ENCODE measurements around the gene RPL21.
"Not testable (repeated sequence)": the region's sequence is repeated elsewhere in the genome, so short reads cannot be mapped to it uniquely, and the experiment has no call there.

RPL21 gene

DNA sequence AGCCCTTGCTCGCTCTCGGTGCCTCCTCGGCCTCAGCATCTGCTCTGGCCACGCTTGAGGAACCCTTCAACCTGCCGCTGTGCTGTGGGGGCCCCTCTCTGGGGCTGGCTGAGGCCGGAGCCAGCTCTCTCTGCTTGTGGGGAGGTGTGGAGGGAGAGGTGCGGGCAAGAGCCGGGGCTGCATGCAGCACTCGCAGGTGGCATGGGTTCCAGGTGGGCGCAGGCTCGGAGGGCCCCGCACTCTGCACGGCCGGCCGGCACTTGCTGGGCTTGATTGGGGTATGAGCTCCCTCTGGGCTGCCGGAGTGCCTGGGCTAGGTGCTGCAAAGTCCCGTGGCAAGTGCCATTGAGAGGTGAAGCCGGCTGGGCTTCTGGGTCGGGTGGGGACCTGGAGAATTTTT lies 31.7 kb upstream of the RPL21 start:
- TF ChIP-seq EZH2 (IDR thresholded peaks at IDR 0.05) (no peak), FOXP2 (optimal IDR thresholded peaks at IDR 0.05; ENCODE audit: control extremely low read depth, extremely low read length, insufficient read depth) (no peak), POLR2AphosphoS5 (IDR thresholded peaks at IDR 0.05; ENCODE audit: borderline replicate concordance, low read depth, low read length) (no peak)
- Histone ChIP-seq H3K4me3 (no peak overlapping the region), H3K9ac (ENCODE audit: insufficient read length) (no peak overlapping the region), H3K27ac (no peak overlapping the region), H3K9me3 (ENCODE audit: low read depth, low read length) (no peaks in the 10 kb centered on the region), H3K36me3 (ENCODE audit: insufficient read depth, low read length) (no peaks in the 10 kb centered on the region)
- no peak for DNase-seq (ENCODE audit: low read depth, low spot score)

DNA sequence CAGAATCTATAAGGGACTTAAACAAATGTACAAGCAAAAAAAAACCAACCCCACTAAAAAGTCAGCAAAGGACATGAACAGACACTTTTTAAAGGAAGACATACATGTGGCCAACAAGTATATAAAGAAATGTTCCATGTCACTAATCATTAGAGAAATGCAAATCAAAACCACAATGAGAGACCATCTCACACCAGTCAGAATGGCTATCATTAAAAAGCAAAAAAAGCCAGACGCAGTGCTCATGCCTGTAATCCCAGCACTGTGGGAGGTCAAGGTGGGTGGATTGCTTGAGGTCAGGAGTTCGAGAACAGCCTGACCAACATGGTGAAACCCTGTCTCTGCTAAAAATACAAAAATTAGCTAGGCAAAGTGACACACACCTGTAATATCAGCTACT lies 29.3 kb upstream of the RPL21 start:
- H3K27ac ChIP-seq; H3K9me3 ChIP-seq (ENCODE audit: low read depth, low read length); H3K9ac ChIP-seq (ENCODE audit: insufficient read length); DNase-seq (ENCODE audit: low read depth, low spot score); H3K36me3 ChIP-seq (ENCODE audit: insufficient read depth, low read length); H3K4me3 ChIP-seq: not testable (repeated sequence)

DNA sequence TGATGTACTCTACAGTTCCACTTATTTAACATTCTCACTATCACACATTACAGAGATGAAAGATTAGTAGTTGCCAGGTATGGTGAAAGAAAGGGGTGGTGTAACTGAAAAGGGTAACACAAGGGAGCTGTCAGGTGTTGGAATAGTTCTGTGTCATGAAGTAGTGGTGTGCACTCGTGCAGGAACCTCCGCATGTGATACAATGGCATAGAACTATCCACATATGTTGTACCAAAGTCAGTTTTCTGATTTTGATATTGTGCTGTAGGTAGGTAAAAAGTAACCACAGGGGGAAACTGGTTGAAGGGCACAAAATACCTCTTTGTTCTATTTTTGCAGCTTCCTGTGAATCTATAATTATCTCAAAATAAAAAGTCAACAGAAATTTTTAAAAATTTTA lies 24.4 kb upstream of the RPL21 start:
- peaks cover 3% of the 10 kb centered on the region; the same call in 1 of the 2 replicates for H3K9me3 ChIP-seq (ENCODE audit: low read depth, low read length)
- no peak overlapping the region for H3K4me3 ChIP-seq
- H3K27ac ChIP-seq, result no peak overlapping the region
- TF ChIP-seq POLR2AphosphoS5 (IDR thresholded peaks at IDR 0.05; ENCODE audit: borderline replicate concordance, low read depth, low read length) (no peak), FOXP2 (optimal IDR thresholded peaks at IDR 0.05; ENCODE audit: control extremely low read depth, extremely low read length, insufficient read depth) (no peak), EZH2 (IDR thresholded peaks at IDR 0.05) (no peak)
- H3K36me3 ChIP-seq (ENCODE audit: insufficient read depth, low read length), result no peaks in the 10 kb centered on the region
- no peak overlapping the region for H3K9ac ChIP-seq (ENCODE audit: insufficient read length)
- no peak for DNase-seq (ENCODE audit: low read depth, low spot score)

DNA sequence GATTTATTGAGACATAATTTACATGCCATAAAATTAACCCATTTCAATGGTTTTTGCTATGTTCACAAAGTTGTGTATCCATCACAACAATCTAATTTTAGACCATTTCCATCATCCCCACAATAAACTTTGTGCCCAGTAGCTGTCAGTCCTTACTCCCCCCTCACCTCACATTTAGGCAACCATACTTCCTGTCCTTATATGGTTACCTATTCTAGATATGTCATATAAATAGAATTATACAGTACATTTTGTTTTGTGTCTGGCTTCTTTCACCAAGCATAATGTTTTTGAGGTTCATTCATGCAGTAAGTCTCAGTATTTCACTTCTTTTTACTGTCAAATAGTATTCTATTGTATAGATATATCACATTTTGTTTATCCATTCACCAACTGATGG lies 23.2 kb upstream of the RPL21 start:
- Histone ChIP-seq H3K9me3 (ENCODE audit: low read depth, low read length) (peaks cover 3% of the 10 kb centered on the region; the same call in 1 of the 2 replicates), H3K36me3 (ENCODE audit: insufficient read depth, low read length) (no peaks in the 10 kb centered on the region), H3K4me3 (no peak overlapping the region), H3K27ac (no peak overlapping the region), H3K9ac (ENCODE audit: insufficient read length) (no peak overlapping the region)
- no peak for TF ChIP-seq FOXP2 (optimal IDR thresholded peaks at IDR 0.05; ENCODE audit: control extremely low read depth, extremely low read length, insufficient read depth)
- TF ChIP-seq POLR2AphosphoS5 (IDR thresholded peaks at IDR 0.05; ENCODE audit: borderline replicate concordance, low read depth, low read length), result no peak
- no peak for TF ChIP-seq EZH2 (IDR thresholded peaks at IDR 0.05)
- DNase-seq (ENCODE audit: low read depth, low spot score), result no peak

DNA sequence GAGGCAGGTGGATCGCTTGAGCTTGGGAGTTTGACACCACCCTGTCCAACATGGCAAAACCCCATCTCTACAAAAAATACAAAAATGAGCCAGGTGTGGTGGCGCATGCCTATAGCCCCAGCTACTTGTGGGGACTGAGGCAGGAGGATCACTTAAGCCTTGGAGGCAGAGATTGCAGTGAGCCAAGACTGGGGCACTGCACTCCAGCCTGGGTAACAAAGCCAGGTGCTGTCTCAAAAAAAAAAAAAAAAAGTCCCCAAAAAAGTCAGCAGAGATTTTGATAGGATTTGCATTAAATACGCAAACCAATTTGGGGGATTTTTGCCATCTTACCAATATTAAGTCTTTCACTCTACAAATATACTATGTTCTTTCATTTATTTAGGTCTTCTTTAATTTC lies 21.7 kb upstream of the RPL21 start:
- Histone ChIP-seq H3K27ac (no peak overlapping the region), H3K36me3 (ENCODE audit: insufficient read depth, low read length) (no peaks in the 10 kb centered on the region), H3K4me3 (no peak overlapping the region), H3K9me3 (ENCODE audit: low read depth, low read length) (peaks cover 3% of the 10 kb centered on the region; the same call in 1 of the 2 replicates), H3K9ac (ENCODE audit: insufficient read length) (no peak overlapping the region)
- DNase-seq (ENCODE audit: low read depth, low spot score), result no peak
- TF ChIP-seq FOXP2 (optimal IDR thresholded peaks at IDR 0.05; ENCODE audit: control extremely low read depth, extremely low read length, insufficient read depth) (no peak), POLR2AphosphoS5 (IDR thresholded peaks at IDR 0.05; ENCODE audit: borderline replicate concordance, low read depth, low read length) (no peak), EZH2 (IDR thresholded peaks at IDR 0.05) (no peak)

DNA sequence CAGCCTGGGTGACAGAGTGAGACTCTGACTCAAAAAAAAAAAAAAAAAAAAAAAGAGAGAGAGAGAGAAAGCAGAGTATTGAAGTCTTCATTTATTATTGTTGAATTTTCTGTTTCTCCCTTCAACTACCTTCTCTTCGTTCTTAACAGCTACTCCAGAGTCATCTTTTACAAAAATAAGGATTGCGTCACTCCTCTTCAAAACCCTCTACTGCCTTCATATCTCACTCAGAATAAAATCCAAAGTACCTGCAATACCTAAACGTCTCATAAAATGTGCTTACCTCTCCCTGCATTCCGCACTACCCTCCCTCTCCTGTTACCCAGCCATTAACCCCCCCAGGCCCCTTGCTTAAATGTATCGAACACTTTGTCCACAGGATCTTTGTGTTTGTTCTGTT lies 17.4 kb upstream of the RPL21 start:
- Histone ChIP-seq H3K9me3 (ENCODE audit: low read depth, low read length) (no peaks in the 10 kb centered on the region), H3K27ac (no peak overlapping the region), H3K9ac (ENCODE audit: insufficient read length) (no peak overlapping the region), H3K4me3 (no peak overlapping the region), H3K36me3 (ENCODE audit: insufficient read depth, low read length) (no peaks in the 10 kb centered on the region)
- no peak for DNase-seq (ENCODE audit: low read depth, low spot score)
- TF ChIP-seq POLR2AphosphoS5 (IDR thresholded peaks at IDR 0.05; ENCODE audit: borderline replicate concordance, low read depth, low read length) (no peak), FOXP2 (optimal IDR thresholded peaks at IDR 0.05; ENCODE audit: control extremely low read depth, extremely low read length, insufficient read depth) (no peak), EZH2 (IDR thresholded peaks at IDR 0.05) (no peak)

DNA sequence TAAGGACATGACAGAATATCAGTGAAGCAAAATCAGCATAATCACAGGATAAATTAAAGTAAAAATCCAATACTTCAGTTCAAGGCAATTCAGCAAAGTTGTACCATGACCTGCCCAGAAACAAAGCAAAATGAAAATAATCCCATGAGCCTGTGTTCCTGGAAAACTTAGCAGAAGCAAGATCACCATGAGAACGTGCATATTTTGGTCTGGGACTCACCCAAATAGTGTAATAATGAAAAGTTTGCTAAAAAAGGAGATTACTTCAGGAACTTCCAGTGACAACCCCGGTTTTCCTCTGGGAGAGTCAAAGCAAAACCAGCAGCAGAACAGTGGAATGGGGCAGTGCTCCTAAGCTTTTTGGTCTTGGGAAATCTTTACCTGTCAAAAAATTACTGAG lies 14.9 kb upstream of the RPL21 start:
- TF ChIP-seq EZH2 (IDR thresholded peaks at IDR 0.05) (no peak), POLR2AphosphoS5 (IDR thresholded peaks at IDR 0.05; ENCODE audit: borderline replicate concordance, low read depth, low read length) (no peak), FOXP2 (optimal IDR thresholded peaks at IDR 0.05; ENCODE audit: control extremely low read depth, extremely low read length, insufficient read depth) (no peak)
- Histone ChIP-seq H3K27ac (no peak overlapping the region), H3K9ac (ENCODE audit: insufficient read length) (no peak overlapping the region), H3K9me3 (ENCODE audit: low read depth, low read length) (no peaks in the 10 kb centered on the region), H3K36me3 (ENCODE audit: insufficient read depth, low read length) (no peaks in the 10 kb centered on the region), H3K4me3 (no peak overlapping the region)
- DNase-seq (ENCODE audit: low read depth, low spot score), result no peak

DNA sequence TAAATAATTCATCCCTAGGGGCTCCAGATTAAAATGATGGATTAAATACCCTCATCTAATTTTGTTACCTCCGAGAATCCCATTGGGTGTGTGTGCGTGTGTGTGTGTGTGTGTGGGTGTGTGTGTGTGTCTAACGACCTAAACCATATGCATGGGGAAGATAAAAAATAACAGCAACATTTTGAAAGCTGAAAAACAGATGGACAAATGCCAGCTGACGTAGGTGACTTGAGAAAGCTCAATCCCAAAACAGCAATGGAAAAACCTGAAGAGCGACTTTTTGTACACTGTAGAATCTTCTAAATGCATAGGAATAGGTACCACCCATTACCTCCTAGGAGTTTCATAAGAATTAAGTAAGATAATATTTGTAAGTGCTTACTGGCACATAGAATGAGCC lies 8.7 kb upstream of the RPL21 start:
- H3K36me3 ChIP-seq (ENCODE audit: insufficient read depth, low read length), result no peaks in the 10 kb centered on the region
- no peak for DNase-seq (ENCODE audit: low read depth, low spot score)
- TF ChIP-seq POLR2AphosphoS5 (IDR thresholded peaks at IDR 0.05; ENCODE audit: borderline replicate concordance, low read depth, low read length) (no peak), EZH2 (IDR thresholded peaks at IDR 0.05) (no peak), FOXP2 (optimal IDR thresholded peaks at IDR 0.05; ENCODE audit: control extremely low read depth, extremely low read length, insufficient read depth) (no peak)
- no peak overlapping the region for H3K27ac ChIP-seq
- no peak overlapping the region for H3K9ac ChIP-seq (ENCODE audit: insufficient read length)
- no peaks in the 10 kb centered on the region for H3K9me3 ChIP-seq (ENCODE audit: low read depth, low read length)
- no peak overlapping the region for H3K4me3 ChIP-seq

DNA sequence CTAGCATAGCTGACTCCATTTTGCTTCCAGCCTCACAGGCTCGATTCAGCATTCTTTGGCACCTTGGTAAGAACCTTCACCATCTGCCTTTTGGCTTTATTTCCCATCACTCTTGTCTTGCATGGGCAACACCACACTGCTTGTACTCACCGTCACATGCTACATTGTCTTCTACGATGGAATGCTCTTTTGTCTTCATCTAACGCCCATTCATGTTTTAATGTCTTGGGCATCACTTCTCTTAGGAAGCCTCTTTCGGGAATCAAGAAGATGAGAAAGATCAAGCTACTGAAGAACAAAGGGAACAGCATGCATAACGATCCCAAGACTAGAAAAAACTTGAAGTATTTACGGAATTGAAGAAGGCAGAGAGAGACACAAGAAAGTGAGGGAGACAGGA lies 5.7 kb upstream of the RPL21 start:
- no peaks in the 10 kb centered on the region for H3K36me3 ChIP-seq (ENCODE audit: insufficient read depth, low read length)
- H3K27ac ChIP-seq, result no peak overlapping the region
- H3K9ac ChIP-seq (ENCODE audit: insufficient read length), result no peak overlapping the region
- no peak for DNase-seq (ENCODE audit: low read depth, low spot score)
- H3K4me3 ChIP-seq, result no peak overlapping the region
- TF ChIP-seq POLR2AphosphoS5 (IDR thresholded peaks at IDR 0.05; ENCODE audit: borderline replicate concordance, low read depth, low read length), result no peak
- no peak for TF ChIP-seq FOXP2 (optimal IDR thresholded peaks at IDR 0.05; ENCODE audit: control extremely low read depth, extremely low read length, insufficient read depth)
- TF ChIP-seq EZH2 (IDR thresholded peaks at IDR 0.05), result no peak
- H3K9me3 ChIP-seq (ENCODE audit: low read depth, low read length), result no peaks in the 10 kb centered on the region
